Astrocyte of the spinal cord (primary cell): ENCODE results near the gene PTPRG.

ENCODE experiments used
- DNase-seq: peaks from one replicate; pipeline ENCODE4 v3.0.0; 2011; ENCODE audit warnings: low read depth, low spot score
- H3K4me3 ChIP-seq: 2 replicates; pipeline ENCODE4 v1.5.1; 2011; ENCODE audit warnings: low read depth, mild to moderate bottlenecking, low read length, moderate library complexity
- in situ Hi-C: cut with HindIII; loops from 2 replicates; pipeline ENCODE4 v1.10.0; 2017; ENCODE audit warnings: low sequenced_read_pairs
- TF ChIP-seq, protein P1 (sequence below): IDR thresholded peaks from 2 replicates; pipeline ENCODE4 v1.5.1; 2012; ENCODE audit warnings: low read depth, mild to moderate bottlenecking, low read length, inconsistent platforms

PTPRG gene

DNA sequence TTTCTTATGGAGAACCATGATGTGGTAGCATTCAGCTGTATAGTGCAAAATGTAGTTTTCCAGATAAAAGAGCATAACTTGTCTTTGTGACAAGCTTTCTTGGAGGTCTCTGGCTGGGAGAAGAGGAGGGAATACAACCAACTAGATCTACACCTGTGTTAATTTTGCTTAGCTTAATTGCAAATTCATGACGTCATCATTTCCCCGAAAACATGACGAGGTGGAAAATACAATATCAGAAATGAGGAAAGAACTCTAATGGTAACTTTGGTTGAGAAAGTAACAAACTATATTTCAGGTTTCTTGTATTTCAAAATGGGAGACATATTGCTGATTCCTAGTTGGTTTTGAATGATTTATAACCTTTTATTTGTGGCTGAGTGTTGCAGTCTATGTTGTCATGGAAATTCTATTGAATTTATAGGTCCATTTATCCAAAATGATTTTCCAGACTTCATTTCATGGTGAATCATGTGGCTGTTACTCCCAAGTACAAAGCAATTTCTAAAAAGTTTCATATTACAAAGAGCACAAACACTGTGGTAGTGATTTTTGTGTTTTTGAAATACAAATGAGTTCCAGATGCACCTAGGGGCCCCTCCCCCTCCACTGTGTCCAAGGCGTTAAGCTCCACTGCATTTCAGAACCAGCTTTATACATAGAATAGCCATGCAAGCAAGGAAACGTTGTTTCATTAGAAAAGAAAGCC, 504.8 kb downstream of the PTPRG start:
- in situ Hi-C loops, result no loop called here
- no peak overlapping the region for H3K4me3 ChIP-seq
- DNase-seq, result peak; percentile 71
- TF ChIP-seq, protein P1, sequence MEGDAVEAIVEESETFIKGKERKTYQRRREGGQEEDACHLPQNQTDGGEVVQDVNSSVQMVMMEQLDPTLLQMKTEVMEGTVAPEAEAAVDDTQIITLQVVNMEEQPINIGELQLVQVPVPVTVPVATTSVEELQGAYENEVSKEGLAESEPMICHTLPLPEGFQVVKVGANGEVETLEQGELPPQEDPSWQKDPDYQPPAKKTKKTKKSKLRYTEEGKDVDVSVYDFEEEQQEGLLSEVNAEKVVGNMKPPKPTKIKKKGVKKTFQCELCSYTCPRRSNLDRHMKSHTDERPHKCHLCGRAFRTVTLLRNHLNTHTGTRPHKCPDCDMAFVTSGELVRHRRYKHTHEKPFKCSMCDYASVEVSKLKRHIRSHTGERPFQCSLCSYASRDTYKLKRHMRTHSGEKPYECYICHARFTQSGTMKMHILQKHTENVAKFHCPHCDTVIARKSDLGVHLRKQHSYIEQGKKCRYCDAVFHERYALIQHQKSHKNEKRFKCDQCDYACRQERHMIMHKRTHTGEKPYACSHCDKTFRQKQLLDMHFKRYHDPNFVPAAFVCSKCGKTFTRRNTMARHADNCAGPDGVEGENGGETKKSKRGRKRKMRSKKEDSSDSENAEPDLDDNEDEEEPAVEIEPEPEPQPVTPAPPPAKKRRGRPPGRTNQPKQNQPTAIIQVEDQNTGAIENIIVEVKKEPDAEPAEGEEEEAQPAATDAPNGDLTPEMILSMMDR, result no peak

DNA sequence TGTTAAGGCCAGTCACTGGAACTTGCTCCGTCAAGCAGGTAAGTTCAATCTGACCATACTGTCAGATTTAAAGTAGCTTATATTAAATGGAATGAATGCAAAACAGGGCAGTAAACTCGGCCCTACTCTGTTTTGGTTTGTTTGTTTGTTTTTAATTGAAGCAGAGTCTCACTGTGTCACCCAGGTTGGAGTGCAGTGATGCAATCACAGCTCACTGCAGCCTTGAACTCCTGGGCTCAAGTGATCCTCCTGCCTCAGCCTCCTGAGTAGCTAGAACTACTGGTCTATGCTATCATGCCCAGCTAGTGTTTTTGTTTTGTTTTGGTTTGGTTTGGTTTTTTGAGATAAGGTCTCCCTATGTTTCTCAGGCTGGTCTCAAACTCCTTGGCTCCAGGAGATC, 507.0 kb downstream of the PTPRG start:
- in situ Hi-C loops, result no loop called here
- no peak for DNase-seq

DNA sequence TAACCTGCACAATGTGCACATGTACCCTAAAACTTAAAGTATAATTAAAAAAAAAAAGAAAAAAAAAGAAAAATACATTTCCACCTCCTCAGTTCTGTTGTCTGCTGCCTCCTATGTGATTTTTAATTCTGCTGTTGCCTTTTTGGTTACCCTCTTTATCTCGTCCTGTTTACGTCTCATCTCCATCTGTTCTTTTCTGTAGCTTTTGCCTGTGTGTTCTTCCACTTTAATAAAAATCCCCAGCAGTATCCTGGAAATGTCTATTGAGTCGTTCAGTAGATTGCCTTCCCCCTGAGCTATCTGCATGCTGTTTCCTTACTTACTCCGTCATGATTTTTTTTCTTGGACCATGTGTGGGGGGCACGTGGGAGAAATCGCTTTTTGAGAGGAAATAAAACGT, 509.5 kb downstream of the PTPRG start:
- no peak for DNase-seq
- no peak overlapping the region for H3K4me3 ChIP-seq
- TF ChIP-seq, protein P1, result no peak
- in situ Hi-C loops, result no loop called here

More for the DNA sequence above, 507.0 kb downstream of the PTPRG start:
- TF ChIP-seq, protein P1, result no peak
- no peak overlapping the region for H3K4me3 ChIP-seq

- no peak for DNase-seq
- H3K4me3 ChIP-seq, result no peak overlapping the region
- in situ Hi-C loops, result no loop called here
- TF ChIP-seq, protein P1, result no peak
Observed at GRCh38 chr3:62073038-62073437, 511.7 kb downstream of the PTPRG start.

GRCh38 chr3:62084558-62084957, 523.2 kb downstream of the PTPRG start:
- peak; percentile 9 for DNase-seq
- no peak overlapping the region for H3K4me3 ChIP-seq
- TF ChIP-seq, protein P1, result no peak
- in situ Hi-C loops, result no loop called here

DNA sequence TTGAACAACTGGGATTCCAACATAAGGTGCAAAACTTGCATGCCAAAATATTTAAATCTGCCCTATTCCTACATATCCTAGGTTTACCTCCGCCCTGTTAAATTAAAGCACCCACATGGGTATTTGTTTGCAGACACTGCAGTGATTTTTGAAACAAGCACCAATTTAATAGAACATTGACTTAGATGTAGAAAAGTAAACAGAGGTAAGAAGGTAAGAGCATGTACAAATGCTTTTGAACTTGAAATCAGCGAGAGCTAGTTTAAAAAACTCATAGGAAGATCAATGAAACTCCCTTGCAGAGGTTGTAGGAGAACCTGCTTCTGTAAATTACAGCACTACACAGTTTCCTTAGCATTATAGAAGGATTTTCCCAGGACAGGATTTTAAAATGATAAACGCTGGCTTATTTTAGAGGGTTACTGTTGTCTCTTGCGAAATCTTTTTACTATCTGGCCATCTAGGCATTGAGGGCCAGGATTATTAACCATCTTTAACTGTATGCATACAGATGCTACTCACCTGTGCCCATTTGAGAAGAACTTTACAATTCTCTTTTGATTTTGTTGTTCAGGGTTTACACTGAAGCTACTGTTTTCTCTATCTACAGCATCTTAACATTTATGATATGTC, 527.2 kb downstream of the PTPRG start:
- no peak for DNase-seq
- TF ChIP-seq, protein P1, result no peak
- in situ Hi-C loops, result no loop called here
- no peak overlapping the region for H3K4me3 ChIP-seq
